ENCODE data around the gene MRPL2.

Gene MRPL2

DNA sequence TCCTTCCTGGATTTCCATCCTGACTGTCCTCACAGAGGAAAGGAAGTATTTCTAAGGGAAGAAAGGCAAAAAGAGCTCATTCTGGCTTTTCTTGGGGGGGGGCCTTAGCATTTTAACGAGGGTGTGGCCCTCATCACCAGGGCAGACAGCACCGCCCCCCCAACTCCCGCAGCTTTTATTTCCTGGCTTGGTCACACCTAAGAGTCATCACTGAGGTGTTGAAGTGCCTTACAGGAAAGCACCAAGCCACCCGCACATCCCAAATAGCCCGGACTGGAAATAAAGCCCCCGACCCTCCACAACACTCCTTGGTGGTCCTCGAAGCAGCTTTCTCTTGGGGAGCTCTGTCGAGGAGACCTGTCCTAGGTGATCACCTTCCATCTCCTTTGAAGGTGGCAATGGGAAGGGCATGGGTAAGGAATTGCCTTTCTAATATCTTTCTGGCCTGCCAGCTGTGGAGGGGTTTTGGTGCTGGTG, 18.1 kb upstream of the MRPL2 start:
- TF ChIP-seq TAF1 (IDR thresholded peaks at IDR 0.05; ENCODE audit: borderline replicate concordance, insufficient read depth, low read length) (no peak), POLR2AphosphoS5 (IDR thresholded peaks at IDR 0.05; ENCODE audit: low read depth, low read length) (no peak), FOXP2 (optimal IDR thresholded peaks at IDR 0.05; ENCODE audit: borderline replicate concordance, extremely low read depth, extremely low read length, insufficient read depth) (no peak), SIN3A (IDR thresholded peaks at IDR 0.05; ENCODE audit: borderline replicate concordance, insufficient read depth, low read length) (no peak)
- TF ChIP-seq, protein P1, sequence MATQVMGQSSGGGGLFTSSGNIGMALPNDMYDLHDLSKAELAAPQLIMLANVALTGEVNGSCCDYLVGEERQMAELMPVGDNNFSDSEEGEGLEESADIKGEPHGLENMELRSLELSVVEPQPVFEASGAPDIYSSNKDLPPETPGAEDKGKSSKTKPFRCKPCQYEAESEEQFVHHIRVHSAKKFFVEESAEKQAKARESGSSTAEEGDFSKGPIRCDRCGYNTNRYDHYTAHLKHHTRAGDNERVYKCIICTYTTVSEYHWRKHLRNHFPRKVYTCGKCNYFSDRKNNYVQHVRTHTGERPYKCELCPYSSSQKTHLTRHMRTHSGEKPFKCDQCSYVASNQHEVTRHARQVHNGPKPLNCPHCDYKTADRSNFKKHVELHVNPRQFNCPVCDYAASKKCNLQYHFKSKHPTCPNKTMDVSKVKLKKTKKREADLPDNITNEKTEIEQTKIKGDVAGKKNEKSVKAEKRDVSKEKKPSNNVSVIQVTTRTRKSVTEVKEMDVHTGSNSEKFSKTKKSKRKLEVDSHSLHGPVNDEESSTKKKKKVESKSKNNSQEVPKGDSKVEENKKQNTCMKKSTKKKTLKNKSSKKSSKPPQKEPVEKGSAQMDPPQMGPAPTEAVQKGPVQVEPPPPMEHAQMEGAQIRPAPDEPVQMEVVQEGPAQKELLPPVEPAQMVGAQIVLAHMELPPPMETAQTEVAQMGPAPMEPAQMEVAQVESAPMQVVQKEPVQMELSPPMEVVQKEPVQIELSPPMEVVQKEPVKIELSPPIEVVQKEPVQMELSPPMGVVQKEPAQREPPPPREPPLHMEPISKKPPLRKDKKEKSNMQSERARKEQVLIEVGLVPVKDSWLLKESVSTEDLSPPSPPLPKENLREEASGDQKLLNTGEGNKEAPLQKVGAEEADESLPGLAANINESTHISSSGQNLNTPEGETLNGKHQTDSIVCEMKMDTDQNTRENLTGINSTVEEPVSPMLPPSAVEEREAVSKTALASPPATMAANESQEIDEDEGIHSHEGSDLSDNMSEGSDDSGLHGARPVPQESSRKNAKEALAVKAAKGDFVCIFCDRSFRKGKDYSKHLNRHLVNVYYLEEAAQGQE (IDR thresholded peaks at IDR 0.05; ENCODE audit: insufficient read depth in 1 of 2, low read depth in 2 of 2, low read length in 2 of 2): no peak

DNA sequence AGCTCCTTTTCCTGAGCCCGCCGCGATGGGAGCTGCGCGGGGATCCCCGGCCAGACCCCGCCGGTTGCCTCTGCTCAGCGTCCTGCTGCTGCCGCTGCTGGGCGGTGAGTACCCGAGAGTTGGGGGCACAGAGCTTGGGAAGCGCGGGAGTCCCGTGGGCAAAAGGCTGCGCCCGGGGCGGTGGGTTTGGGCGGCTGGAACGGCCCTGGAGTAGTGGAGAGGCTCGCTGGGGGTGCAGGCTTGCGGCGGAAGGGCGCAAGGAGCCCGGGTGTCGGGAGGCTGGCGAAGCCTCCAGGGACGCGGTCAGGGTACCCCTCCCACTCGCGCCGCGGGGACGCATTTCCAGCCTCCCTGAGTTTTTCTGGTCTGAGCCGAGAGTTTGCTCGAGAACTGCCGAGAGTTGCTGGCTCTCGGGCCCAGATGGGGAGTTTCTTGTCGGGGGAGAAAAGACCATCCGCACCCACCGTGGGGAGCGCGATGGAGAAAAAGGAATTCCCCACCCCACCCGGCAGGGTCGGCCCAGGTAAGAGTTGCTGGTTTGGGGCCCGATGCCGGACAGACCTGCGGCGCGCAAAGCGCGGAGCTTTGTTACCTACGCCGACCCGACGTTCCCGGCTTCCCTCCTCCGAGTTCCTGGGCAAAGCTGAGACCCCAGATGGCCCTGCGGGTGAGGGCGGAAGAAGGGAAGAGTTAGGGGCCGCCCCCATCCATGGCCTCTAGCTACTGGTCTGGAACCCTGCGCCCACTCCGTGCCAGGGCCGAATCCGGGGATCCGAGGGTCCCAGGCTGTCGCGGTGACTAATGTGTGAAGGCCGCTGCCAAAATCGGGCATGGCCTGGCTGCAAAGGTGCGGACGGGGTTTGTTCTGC, 17.5 kb upstream of the MRPL2 start:
- TF ChIP-seq, protein P1 (IDR thresholded peaks at IDR 0.05; ENCODE audit: insufficient read depth in 1 of 2, low read depth in 2 of 2, low read length in 2 of 2): no peak
- TF ChIP-seq SIN3A (IDR thresholded peaks at IDR 0.05; ENCODE audit: borderline replicate concordance, insufficient read depth, low read length): no peak
- no peak for TF ChIP-seq FOXP2 (optimal IDR thresholded peaks at IDR 0.05; ENCODE audit: borderline replicate concordance, extremely low read depth, extremely low read length, insufficient read depth)
- no peak for TF ChIP-seq TAF1 (IDR thresholded peaks at IDR 0.05; ENCODE audit: borderline replicate concordance, insufficient read depth, low read length)
- no peak for TF ChIP-seq POLR2AphosphoS5 (IDR thresholded peaks at IDR 0.05; ENCODE audit: low read depth, low read length)

DNA sequence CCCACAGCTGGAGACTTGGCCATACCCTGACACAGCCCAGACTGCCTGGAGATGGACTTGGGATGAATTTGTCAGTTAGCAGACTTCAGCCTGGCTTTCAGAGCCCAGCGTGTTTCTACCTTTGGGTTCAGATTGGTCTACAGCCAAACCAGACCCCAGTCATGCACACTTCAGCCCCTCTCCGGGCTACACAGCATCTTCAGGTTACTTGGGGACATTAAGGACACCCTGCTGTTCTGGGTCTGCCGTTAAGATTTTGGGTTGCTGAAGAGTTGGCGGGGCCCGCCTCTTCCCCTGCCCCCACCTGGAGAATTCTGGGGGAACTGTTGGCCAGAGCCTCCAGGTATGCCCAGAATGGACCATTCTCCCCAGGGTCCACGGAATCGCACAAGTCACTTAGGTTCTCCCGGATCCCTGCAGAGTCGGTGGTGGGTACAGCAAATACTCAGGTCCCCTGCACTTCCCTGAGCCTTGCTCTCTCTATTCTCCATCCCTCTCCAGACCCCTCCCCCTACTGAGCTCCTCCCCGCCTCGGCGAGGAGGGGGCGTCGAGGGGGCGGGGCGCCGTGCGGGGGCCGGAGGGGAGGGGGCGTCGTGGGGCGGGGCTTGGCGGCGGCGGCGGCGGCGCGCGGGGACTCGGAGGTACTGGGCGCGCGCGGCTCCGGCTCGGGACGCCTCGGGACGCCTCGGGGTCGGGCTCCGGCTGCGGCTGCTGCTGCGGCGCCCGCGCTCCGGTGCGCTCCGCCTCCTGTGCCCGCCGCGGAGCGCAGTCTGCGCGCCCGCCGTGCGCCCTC, 16.6 kb upstream of the MRPL2 start, which contains the start of gene PTK7:
TSS of gene PTK7 (plus strand) at position 645 of the 794 bp plus-strand sequence. CDS start 175 bp downstream, outside the sequence.
- TF ChIP-seq, protein P1 (IDR thresholded peaks at IDR 0.05; ENCODE audit: insufficient read depth in 1 of 2, low read depth in 2 of 2, low read length in 2 of 2): no peak
- TF ChIP-seq POLR2AphosphoS5 (IDR thresholded peaks at IDR 0.05; ENCODE audit: low read depth, low read length) (no peak), SIN3A (IDR thresholded peaks at IDR 0.05; ENCODE audit: borderline replicate concordance, insufficient read depth, low read length) (no peak), TAF1 (IDR thresholded peaks at IDR 0.05; ENCODE audit: borderline replicate concordance, insufficient read depth, low read length) (peak; percentile 30; the same call in 1 of the 2 replicates)

DNA sequence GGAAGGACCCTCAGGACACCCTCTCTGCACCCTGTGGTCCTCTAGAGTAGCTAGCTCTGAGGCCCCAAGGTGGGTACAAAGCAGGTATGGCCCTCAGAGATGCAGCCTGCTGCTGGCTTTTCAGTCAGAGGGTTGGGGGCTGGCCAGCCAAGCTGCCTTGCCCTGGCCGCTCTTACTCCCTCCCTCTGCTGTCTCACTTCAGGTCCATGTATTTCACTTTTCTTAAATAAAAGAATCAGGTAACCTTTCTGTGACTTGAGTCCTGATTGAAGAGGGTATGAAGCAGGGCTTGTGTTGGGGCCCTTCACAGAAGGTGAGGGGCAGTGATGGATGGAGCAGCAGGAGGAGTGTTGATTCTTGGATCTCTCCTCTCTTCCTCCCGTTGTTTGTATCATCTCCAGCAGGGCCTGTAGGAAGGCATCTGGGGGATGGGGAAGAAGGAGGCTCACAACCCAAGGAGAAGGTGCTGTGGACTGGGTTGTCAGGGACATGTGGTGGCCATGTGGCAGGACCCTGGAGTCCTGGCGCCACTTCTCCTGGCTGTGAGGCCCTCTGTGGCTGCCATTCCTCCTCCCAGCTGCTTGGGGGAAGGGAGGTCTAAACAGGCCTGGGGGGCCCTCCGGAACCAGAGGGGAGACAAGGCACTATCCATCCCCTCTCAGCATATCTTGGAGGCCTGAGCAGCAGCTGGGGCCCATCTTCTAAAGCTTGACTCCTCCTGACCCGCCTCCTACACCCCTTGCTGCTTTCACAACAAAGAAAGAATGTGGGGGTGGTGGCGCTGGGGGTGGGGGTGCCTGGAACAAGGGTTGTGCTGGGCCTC, 15.8 kb upstream of the MRPL2 start:
- no peak for TF ChIP-seq SIN3A (IDR thresholded peaks at IDR 0.05; ENCODE audit: borderline replicate concordance, insufficient read depth, low read length)
- TF ChIP-seq, protein P1 (IDR thresholded peaks at IDR 0.05; ENCODE audit: insufficient read depth in 1 of 2, low read depth in 2 of 2, low read length in 2 of 2): no peak
- TF ChIP-seq POLR2AphosphoS5 (IDR thresholded peaks at IDR 0.05; ENCODE audit: low read depth, low read length): no peak
- no peak for TF ChIP-seq TAF1 (IDR thresholded peaks at IDR 0.05; ENCODE audit: borderline replicate concordance, insufficient read depth, low read length)
- no peak for TF ChIP-seq FOXP2 (optimal IDR thresholded peaks at IDR 0.05; ENCODE audit: borderline replicate concordance, extremely low read depth, extremely low read length, insufficient read depth)

All from PFSK-1 (cell line).